Endothelial cell of umbilical vein (primary cell): ENCODE data around the gene PCGF3.

Experiments used
- EZH2 ChIP-seq: IDR thresholded peaks from 2 replicates; pipeline ENCODE4 v1.6.1; 2012; ENCODE audit warnings: borderline replicate concordance, low read depth, mild to moderate bottlenecking, moderate library complexity, low read length, inconsistent platforms; ENCODE audit not compliant: severe bottlenecking
- MAX ChIP-seq: IDR thresholded peaks from 2 replicates; pipeline ENCODE4 v1.6.1; 2011; ENCODE audit not compliant: insufficient read depth, insufficient read length
- MYC ChIP-seq: IDR thresholded peaks from one replicate; pipeline ENCODE4 v1.6.1; 2011; ENCODE audit warnings: mild to moderate bottlenecking, low read depth, low read length
- POLR2A ChIP-seq: IDR thresholded peaks from 2 replicates; pipeline ENCODE4 v1.6.1; 2012; ENCODE audit warnings: low read depth, mild to moderate bottlenecking, control low read depth, low read length
- POLR2AphosphoS5 ChIP-seq: IDR thresholded peaks from 2 replicates; pipeline ENCODE4 v1.6.1; 2012; ENCODE audit warnings: low read depth, mild to moderate bottlenecking, control low read depth, low read length, moderate library complexity; ENCODE audit not compliant: insufficient read depth
- TF ChIP-seq, protein P1 (sequence below), 2 donors: IDR thresholded peaks; 1 replicate in 1 of 2; 2 replicates in 1 of 2; pipeline ENCODE4 v1.5.1; 2011; ENCODE audit warnings: low read length in 2 of 2, mild to moderate bottlenecking in 2 of 2, moderate library complexity in 2 of 2, control low read depth in 1 of 2, inconsistent platforms in 1 of 2, low read depth in 1 of 2; ENCODE audit not compliant: insufficient read depth in 1 of 2; ENCODE audit errors: extremely low read depth in 1 of 2

DNA sequence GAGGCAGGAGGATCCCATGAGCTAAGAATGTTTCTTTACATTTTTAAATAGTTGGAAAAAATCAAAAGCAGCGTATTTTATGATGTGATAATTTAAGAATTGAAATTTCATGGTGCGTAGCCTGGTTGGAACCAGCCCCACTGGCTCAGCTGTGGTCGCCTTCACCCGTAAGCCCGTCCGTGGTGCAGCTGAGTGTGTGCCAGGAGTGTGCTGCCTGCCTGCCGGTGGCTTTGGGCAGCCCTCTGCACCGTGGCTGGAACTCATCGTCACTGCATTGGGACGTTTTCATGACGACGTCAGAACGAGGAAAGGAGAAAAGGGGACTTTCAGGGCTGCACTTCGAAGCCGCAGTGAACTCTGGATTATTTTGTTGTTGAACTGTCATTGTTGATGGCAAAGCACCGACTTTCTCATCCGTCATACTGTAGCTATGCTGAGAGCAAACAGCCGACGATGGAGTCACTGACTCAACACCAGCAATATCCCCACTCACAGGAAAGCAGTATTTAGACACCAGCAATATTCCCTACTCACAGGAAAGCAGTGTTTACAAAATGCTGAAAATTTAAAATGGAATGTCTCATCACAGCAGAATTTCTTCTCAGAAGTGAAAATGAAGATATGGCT, 35.1 kb downstream of the PCGF3 start:
- TF ChIP-seq, protein P1, sequence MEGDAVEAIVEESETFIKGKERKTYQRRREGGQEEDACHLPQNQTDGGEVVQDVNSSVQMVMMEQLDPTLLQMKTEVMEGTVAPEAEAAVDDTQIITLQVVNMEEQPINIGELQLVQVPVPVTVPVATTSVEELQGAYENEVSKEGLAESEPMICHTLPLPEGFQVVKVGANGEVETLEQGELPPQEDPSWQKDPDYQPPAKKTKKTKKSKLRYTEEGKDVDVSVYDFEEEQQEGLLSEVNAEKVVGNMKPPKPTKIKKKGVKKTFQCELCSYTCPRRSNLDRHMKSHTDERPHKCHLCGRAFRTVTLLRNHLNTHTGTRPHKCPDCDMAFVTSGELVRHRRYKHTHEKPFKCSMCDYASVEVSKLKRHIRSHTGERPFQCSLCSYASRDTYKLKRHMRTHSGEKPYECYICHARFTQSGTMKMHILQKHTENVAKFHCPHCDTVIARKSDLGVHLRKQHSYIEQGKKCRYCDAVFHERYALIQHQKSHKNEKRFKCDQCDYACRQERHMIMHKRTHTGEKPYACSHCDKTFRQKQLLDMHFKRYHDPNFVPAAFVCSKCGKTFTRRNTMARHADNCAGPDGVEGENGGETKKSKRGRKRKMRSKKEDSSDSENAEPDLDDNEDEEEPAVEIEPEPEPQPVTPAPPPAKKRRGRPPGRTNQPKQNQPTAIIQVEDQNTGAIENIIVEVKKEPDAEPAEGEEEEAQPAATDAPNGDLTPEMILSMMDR (IDR thresholded peaks at IDR 0.05; ENCODE audit: extremely low read depth in 1 of 2, insufficient read depth in 1 of 2, low read depth in 1 of 2, low read length in 2 of 2): no peak
- TF ChIP-seq EZH2 (no peak), POLR2A (no peak), POLR2AphosphoS5 (no peak), MAX (no peak), MYC (no peak)
